HepG2 (cell line): ENCODE data around the gene C1orf35. TPM values are rescaled to one million over a fixed set of nuclear protein-coding genes. Genes with fewer than 3 reads are reported as not detected.

Source experiments
- ATAC-seq: fragments of 200-7000 bp; cut with Tn5 transposase; 3 replicates; pipeline ENCODE4 v1.9.1; 2020; ENCODE audit warnings: mild to moderate bottlenecking, moderate library complexity
- BruUV-seq: library from RNA; stranded (reverse); fragments of 400-500 nt; replicated peaks from 2 replicates; lab custom pipeline; 2021; lab: Mats Ljungman, UMichigan
- CTCF ChIA-PET: fragments of 300-600 bp; formaldehyde crosslinking; extraction: SDS; loops from one replicate; lab custom pipeline; 2021; ENCODE audit warnings: low total read pairs, inconsistent platforms, low intra/inter-chr PET ratio; lab: Yijun Ruan, JAX
- POLR2A ChIA-PET: fragments of 350-600 bp; sonication (Branson Sonifier 250); formaldehyde crosslinking; loops from one replicate; lab custom pipeline; 2020; ENCODE audit warnings: antibody characterized with exemption, inconsistent platforms; lab: Yijun Ruan, JAX
- DNase-seq: peaks from one replicate; pipeline ENCODE4 v3.0.0-alpha.2; 2015; ENCODE audit warnings: low spot score
- FAIRE-seq: peaks from 3 replicates; lab custom pipeline; 2011; peaks lifted over from hg19 to GRCh38; lab: Jason Lieb, UNC
- H2AFZ ChIP-seq: one replicate; pipeline ENCODE4 v1.6.1; 2011; ENCODE audit warnings: low read length, inconsistent platforms
- H3K27ac ChIP-seq: fragments of 300-600 bp; 3 replicates; pipeline ENCODE4 v1.8.0; 2011; ENCODE audit warnings: mixed run types, mild to moderate bottlenecking, mixed read lengths, low read length, inconsistent platforms; ENCODE audit not compliant: insufficient read depth; ENCODE audit errors: extremely low read length
- H3K27me3 ChIP-seq, 2 experiments: fragments of 200-600 bp in 1 of 2; 2 replicates in 1 of 2; 3 replicates in 1 of 2; pipeline versions ENCODE4 v1.6.0 to v1.8.0; 2011; ENCODE audit warnings: low read length in 2 of 2, mild to moderate bottlenecking in 2 of 2, moderate library complexity in 2 of 2, inconsistent platforms in 1 of 2; ENCODE audit not compliant: insufficient read depth in 2 of 2, control insufficient read depth in 1 of 2
- H3K36me3 ChIP-seq, 2 experiments: fragments of 200-600 bp in 1 of 2; replicated peaks in 1 of 2; 2 replicates in 1 of 2; 3 replicates in 1 of 2; pipeline versions ENCODE4 v1.5.1 to v1.8.0; 2011; ENCODE audit warnings: low read length in 2 of 2, inconsistent platforms in 1 of 2; ENCODE audit not compliant: insufficient read depth in 2 of 2, control insufficient read depth in 1 of 2
- H3K4me1 ChIP-seq: 2 replicates; pipeline ENCODE4 v1.5.1; 2012; ENCODE audit warnings: low read length, inconsistent platforms; ENCODE audit not compliant: insufficient read depth
- H3K4me2 ChIP-seq: 2 replicates; pipeline ENCODE4 v1.6.0; 2011; ENCODE audit warnings: low read depth, low read length, inconsistent platforms
- H3K4me3 ChIP-seq, 3 experiments: fragments of 200-600 bp in 1 of 3; sonication (generic), shearing (Covaris generic) in 1 of 3; replicated peaks in 1 of 3; 2 replicates each; pipeline ENCODE4 v1.5.1; 2011 to 2016; ENCODE audit warnings: low read length in 3 of 3, inconsistent platforms in 2 of 3, low read depth in 2 of 3, mild to moderate bottlenecking in 2 of 3, control low read depth in 1 of 3, mixed read lengths in 1 of 3; ENCODE audit not compliant: insufficient read depth in 1 of 3
- H3K79me2 ChIP-seq: one replicate; pipeline ENCODE4 v1.6.1; 2011; ENCODE audit warnings: low read length, inconsistent platforms; ENCODE audit not compliant: insufficient read depth
- H3K9ac ChIP-seq: 2 replicates; pipeline ENCODE4 v1.6.0; 2011; ENCODE audit warnings: mild to moderate bottlenecking, low read depth, low read length, inconsistent platforms; ENCODE audit not compliant: insufficient read depth
- H3K9me3 ChIP-seq: 2 replicates; pipeline ENCODE4 v1.5.1; 2012; ENCODE audit warnings: mild to moderate bottlenecking, low read length
- H4K20me1 ChIP-seq: 2 replicates; pipeline ENCODE4 v1.6.0; 2011; ENCODE audit warnings: inconsistent platforms, mild to moderate bottlenecking, low read length, moderate library complexity; ENCODE audit not compliant: insufficient read depth
- CBX5 ChIP-seq: sonication (generic); formaldehyde crosslinking; IDR thresholded peaks from 2 replicates; pipeline ENCODE4 v1.4.0; 2020; ENCODE audit warnings: missing genetic modification reagents, borderline replicate concordance
- HNRNPK ChIP-seq: fragments of 200-400 bp; formaldehyde crosslinking; IDR thresholded peaks from 2 replicates; pipeline ENCODE4 v1.6.1; 2018; ENCODE audit warnings: low read length, low read depth, moderate library complexity, mild to moderate bottlenecking; ENCODE audit not compliant: poor library complexity, severe bottlenecking
- SALL2 ChIP-seq: sonication (generic); formaldehyde crosslinking; IDR thresholded peaks from 2 replicates; pipeline ENCODE4 v1.8.1; 2023; ENCODE audit warnings: mild to moderate bottlenecking, missing genetic modification reagents, inconsistent platforms
- ZFP62 ChIP-seq: sonication (generic); formaldehyde crosslinking; IDR thresholded peaks from 2 replicates; pipeline ENCODE4 v1.4.0; 2020; ENCODE audit warnings: missing genetic modification reagents
- ZNF550 ChIP-seq: sonication (generic); formaldehyde crosslinking; IDR thresholded peaks from 2 replicates; pipeline ENCODE4 v1.4.0; 2020; ENCODE audit warnings: mild to moderate bottlenecking, missing genetic modification reagents, borderline replicate concordance
- ZSCAN9 ChIP-seq: IDR thresholded peaks from 2 replicates; pipeline ENCODE4 v1.6.1; 2016; ENCODE audit warnings: borderline replicate concordance
- WGBS: methylation state at CpG from one replicate; pipeline ENCODE4 v1.1.6; 2017; ENCODE audit warnings: low lambda C conversion rate; 5-methylcytosine and 5-hydroxymethylcytosine counted together
- in situ Hi-C: cut with HindIII; loops from 2 replicates; pipeline ENCODE4 v1.10.0; 2017; ENCODE audit warnings: low pct_unique_long_range_greater_than_20kb; ENCODE audit not compliant: extremely low pct_ligation_motif_present
- intact Hi-C: fragments of 100-400 bp; cut with micrococcal nuclease; formaldehyde crosslinking; loops from one replicate; pipeline ENCODE4 v1.10.0; 2022; ENCODE audit not compliant: unreplicated experiment
- polyA plus RNA-seq, 8 experiments: library from polyadenylated mRNA; depleted of rRNA in 3 of 8; stranded (reverse) in 7 of 8; unstranded in 1 of 8; fragments of >200 nt; fragmentation: Illumina TruSeq in 4 of 8; extraction: Trizol in 4 of 8; gene quantifications; 2 replicates each; pipeline versions ENCODE4 v1.2.1 to v1.2.3, GENCODE V29; 2011 to 2016; ENCODE audit warnings: low read depth in 4 of 8, missing spikeins in 1 of 8, mixed read lengths in 1 of 8; ENCODE audit not compliant: insufficient read depth in 1 of 8
- total RNA-seq, 5 experiments: library from RNA; depleted of rRNA; stranded (reverse); fragments of >200 nt; fragmentation: Illumina TruSeq; extraction: Trizol; gene quantifications; 2 replicates each; pipeline ENCODE4 v1.2.3, GENCODE V29; 2016; ENCODE audit warnings: low read depth in 1 of 5
- TF ChIP-seq, protein P1 (sequence below): sonication (generic); formaldehyde crosslinking; conservative IDR thresholded peaks from 2 replicates; pipeline ENCODE4 v1.4.0; 2020; ENCODE audit warnings: missing genetic modification reagents
- TF ChIP-seq, protein P2 (sequence below): sonication (generic); formaldehyde crosslinking; IDR thresholded peaks from 2 replicates; pipeline ENCODE4 v1.4.0; 2020; ENCODE audit warnings: mild to moderate bottlenecking, missing genetic modification reagents, borderline replicate concordance

Gene C1orf35
- total and polyA plus RNA-seq, 2 of the 13 experiments (the other 11 are each of a cell fraction or from before 2014, with no cell fraction given), result 8.1 to 19.3 TPM

DNA sequence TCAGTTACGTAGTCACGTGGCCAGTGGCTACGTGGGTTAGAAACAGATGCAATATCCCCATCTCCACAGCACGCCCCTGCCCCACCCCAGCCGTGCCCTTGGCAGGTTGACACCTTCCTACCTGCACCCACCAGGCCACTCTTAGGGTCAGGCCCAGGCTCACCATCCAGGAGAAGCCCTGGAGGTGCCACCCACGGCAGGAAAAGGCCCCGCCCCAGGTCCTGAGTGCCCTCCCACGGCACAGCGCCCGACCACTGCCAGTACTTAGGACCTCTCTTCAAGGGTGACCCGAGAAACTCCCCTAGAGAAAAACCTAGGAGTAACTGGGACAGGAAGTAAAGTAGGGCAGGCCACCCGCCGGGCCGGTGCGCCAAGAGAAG lies 1.5 kb downstream of the C1orf35 start:
- ChIA-PET POLR2A (interaction anchor here (0.6 to 1.0 kb wide), 2 partner anchors 13 to 64 kb away, joined by 3 read pairs; partner anchors contain the start of gene IBA57), CTCF (no interaction called here)
- Histone ChIP-seq H3K9me3 (no peaks in the 10 kb centered on the region), H3K4me2 (peak overlapping the region; percentile 69), H2AFZ (no peak overlapping the region), H3K36me3 (peaks cover 14 to 37% of the 10 kb centered on the region in 2 experiments; a peak in 4 of 5 replicates), H3K9ac (peak overlapping the region; percentile 79), H3K27me3 (no peaks in the 10 kb centered on the region; a peak in 1 of 5 replicates), H3K27ac (peak overlapping the region; percentile 80), H3K4me1 (peaks cover 28% of the 10 kb centered on the region), H3K79me2 (peaks cover 30% of the 10 kb centered on the region), H3K4me3 (peak overlapping the region; percentile 82 to 93 (median 92); a peak in 5 of 6 replicates), H4K20me1 (peaks cover 41% of the 10 kb centered on the region)
- no TSS peak for BruUV-seq
- in situ Hi-C loops (no loop called here), intact Hi-C loops (no loop called here)
- peak; percentile 0; the same call in 2 of the 3 replicates for ATAC-seq
- no peak for FAIRE-seq
- WGBS, result 61% methylated on average over 13 of the region's 15 CpGs
- DNase-seq, result no peak
- TF ChIP-seq, protein P1, sequence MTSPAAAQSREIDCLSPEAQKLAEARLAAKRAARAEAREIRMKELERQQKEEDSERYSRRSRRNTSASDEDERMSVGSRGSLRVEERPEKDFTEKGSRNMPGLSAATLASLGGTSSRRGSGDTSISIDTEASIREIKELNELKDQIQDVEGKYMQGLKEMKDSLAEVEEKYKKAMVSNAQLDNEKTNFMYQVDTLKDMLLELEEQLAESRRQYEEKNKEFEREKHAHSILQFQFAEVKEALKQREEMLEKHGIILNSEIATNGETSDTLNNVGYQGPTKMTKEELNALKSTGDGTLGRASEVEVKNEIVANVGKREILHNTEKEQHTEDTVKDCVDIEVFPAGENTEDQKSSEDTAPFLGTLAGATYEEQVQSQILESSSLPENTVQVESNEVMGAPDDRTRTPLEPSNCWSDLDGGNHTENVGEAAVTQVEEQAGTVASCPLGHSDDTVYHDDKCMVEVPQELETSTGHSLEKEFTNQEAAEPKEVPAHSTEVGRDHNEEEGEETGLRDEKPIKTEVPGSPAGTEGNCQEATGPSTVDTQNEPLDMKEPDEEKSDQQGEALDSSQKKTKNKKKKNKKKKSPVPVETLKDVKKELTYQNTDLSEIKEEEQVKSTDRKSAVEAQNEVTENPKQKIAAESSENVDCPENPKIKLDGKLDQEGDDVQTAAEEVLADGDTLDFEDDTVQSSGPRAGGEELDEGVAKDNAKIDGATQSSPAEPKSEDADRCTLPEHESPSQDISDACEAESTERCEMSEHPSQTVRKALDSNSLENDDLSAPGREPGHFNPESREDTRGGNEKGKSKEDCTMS (CRISPR knock-in tag), result no peak
- no peak for TF ChIP-seq HNRNPK

DNA sequence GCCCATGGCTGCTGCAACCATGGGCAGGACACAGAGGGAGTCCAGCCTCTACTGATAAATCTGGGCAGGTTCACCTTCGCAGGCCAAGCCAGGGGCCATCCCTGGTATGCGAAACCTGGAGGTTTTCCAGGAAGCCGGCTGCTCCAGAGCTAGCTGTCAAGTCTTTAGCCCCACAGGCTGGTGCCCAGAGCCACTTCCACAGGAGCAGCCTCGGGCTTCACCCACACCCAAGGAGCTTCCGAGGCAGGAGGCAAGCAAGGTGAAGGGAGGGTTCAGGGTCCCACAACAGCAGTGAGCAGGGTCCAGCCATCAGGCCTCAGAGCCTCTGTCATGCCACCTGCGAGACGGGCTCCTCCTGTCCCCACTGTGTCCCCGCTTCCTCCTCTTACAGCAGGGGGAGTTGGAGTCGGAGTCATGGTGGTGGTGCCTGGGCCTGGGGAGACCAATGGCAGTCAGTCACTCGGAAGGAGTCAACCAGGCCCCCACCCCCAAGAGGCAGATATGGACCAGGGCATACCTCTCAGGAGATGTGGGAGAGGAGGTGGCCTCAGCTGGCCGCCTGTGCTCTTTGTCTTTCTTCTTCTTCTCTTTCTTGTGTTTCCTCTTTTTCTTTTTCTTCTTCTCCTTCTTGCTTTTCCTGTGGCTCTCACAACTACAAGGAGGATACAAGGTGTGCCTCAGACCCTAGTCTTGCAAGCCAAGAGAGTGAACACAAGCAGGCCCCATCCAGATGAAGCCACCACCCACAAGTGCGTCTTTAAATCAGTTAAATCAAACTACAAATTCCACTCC lies 2.1 kb downstream of the C1orf35 start:
- intact Hi-C loops, result no loop called here
- ATAC-seq (no peak), DNase-seq (no peak), FAIRE-seq (no peak)
- Histone ChIP-seq H3K9ac (no peak overlapping the region), H3K36me3 (peaks cover 14 to 32% of the 10 kb centered on the region in 2 experiments; a peak in 4 of 5 replicates), H3K4me1 (peaks cover 28% of the 10 kb centered on the region), H4K20me1 (peaks cover 47% of the 10 kb centered on the region), H3K4me2 (peak overlapping the region; percentile 69; the same call in 1 of the 2 replicates), H3K79me2 (peaks cover 36% of the 10 kb centered on the region), H3K27me3 (no peaks in the 10 kb centered on the region; a peak in 1 of 5 replicates), H3K4me3 (peak overlapping the region in 1 of 3 experiments; percentile 82; a peak in 2 of 6 replicates), H2AFZ (no peak overlapping the region), H3K27ac (no peak overlapping the region), H3K9me3 (no peaks in the 10 kb centered on the region)
- BruUV-seq, result TSS peak; percentile 50
- in situ Hi-C loops, result no loop called here
- CTCF ChIA-PET, result no interaction called here
- POLR2A ChIA-PET, result interaction anchor here (0.7 to 1.6 kb wide), 3 partner anchors 8 to 19 kb away, joined by 3 to 5 read pairs (median 3); partner anchors contain the start of genes ARF1 and MRPL55
- 82% methylated on average over 6 of the region's 12 CpGs for whole genome bisulfite sequencing
- TF ChIP-seq ZSCAN9 (CRISPR knock-in tag), result no peak
- TF ChIP-seq, protein P2, sequence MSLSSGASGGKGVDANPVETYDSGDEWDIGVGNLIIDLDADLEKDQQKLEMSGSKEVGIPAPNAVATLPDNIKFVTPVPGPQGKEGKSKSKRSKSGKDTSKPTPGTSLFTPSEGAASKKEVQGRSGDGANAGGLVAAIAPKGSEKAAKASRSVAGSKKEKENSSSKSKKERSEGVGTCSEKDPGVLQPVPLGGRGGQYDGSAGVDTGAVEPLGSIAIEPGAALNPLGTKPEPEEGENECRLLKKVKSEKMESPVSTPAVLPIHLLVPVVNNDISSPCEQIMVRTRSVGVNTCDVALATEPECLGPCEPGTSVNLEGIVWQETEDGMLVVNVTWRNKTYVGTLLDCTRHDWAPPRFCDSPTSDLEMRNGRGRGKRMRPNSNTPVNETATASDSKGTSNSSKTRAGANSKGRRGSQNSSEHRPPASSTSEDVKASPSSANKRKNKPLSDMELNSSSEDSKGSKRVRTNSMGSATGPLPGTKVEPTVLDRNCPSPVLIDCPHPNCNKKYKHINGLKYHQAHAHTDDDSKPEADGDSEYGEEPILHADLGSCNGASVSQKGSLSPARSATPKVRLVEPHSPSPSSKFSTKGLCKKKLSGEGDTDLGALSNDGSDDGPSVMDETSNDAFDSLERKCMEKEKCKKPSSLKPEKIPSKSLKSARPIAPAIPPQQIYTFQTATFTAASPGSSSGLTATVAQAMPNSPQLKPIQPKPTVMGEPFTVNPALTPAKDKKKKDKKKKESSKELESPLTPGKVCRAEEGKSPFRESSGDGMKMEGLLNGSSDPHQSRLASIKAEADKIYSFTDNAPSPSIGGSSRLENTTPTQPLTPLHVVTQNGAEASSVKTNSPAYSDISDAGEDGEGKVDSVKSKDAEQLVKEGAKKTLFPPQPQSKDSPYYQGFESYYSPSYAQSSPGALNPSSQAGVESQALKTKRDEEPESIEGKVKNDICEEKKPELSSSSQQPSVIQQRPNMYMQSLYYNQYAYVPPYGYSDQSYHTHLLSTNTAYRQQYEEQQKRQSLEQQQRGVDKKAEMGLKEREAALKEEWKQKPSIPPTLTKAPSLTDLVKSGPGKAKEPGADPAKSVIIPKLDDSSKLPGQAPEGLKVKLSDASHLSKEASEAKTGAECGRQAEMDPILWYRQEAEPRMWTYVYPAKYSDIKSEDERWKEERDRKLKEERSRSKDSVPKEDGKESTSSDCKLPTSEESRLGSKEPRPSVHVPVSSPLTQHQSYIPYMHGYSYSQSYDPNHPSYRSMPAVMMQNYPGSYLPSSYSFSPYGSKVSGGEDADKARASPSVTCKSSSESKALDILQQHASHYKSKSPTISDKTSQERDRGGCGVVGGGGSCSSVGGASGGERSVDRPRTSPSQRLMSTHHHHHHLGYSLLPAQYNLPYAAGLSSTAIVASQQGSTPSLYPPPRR (CRISPR knock-in tag), result no peak
- 0 out of 2 replicates have a peak, but pooled peaks have one; percentile 26 for TF ChIP-seq SALL2 (CRISPR knock-in tag)
- no peak for TF ChIP-seq CBX5 (CRISPR knock-in tag)
- no peak for TF ChIP-seq ZFP62
- no peak for TF ChIP-seq ZNF550 (CRISPR knock-in tag)
